Hepatocyte (in vitro differentiated cells): Measurements from ENCODE around the gene WNT6.
"Not testable (repeated sequence)": the region's sequence is repeated elsewhere in the genome, so short reads cannot be mapped to it uniquely, and the experiment has no call there.

Source experiments
- CTCF ChIP-seq: fragments of 200-600 bp; sonication (generic); IDR thresholded peaks from 2 replicates; pipeline ENCODE4 v1.5.1; 2016; ENCODE audit warnings: antibody characterized with exemption, mild to moderate bottlenecking; ENCODE audit not compliant: poor library complexity
- EZH2 ChIP-seq: fragments of 200-600 bp; sonication (generic); IDR thresholded peaks from 2 replicates; pipeline ENCODE4 v1.6.1; 2016; ENCODE audit warnings: antibody characterized with exemption, mild to moderate bottlenecking, borderline replicate concordance
- EZH2phosphoT487 ChIP-seq: fragments of 200-600 bp; sonication (generic); IDR thresholded peaks from one replicate; pipeline ENCODE4 v1.6.1; 2018; ENCODE audit warnings: antibody characterized with exemption, mild to moderate bottlenecking, low read depth, moderate library complexity; ENCODE audit not compliant: unreplicated experiment, severe bottlenecking

DNA sequence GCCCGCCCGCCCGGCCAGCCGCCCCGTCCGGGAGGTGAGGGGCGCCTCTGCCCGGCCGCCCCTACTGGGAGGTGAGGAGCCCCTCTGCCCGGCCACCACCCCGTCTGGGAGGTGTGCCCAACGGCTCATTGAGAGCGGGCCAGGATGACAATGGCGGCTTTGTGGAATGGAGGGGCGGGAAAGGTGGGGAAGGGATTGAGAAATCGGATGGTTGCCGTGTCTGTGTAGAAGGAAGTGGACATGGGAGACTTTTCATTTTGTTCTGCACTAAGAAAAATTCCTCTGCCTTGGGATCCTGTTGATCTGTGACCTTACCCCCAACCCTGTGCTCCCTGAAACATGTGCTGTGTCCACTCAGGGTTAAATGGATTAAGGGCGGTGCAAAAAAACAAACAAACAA, 12.6 kb upstream of the WNT6 start:
- not testable (repeated sequence) for TF ChIP-seq CTCF, EZH2, EZH2phosphoT487
